ENCODE data around the gene PTPRE.

The PTPRE gene

DNA sequence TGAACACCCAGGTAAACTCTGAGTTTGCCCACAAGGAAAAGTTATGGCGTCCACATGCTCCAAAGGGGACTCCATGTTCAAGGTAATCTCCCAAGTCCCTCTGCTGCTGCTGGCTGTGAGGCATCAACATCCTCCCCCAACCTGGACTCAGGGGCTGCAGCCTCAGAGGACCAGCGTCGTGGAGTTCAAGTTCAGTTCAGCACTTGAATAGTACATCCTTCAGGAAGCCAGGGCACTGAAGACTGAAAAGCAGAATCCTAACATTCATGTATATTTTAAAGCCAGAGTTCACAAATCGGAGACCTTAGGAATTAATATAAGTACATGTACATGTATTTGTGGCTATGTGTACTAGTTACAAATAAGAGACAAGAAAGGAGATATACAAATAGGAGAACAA, 90.4 kb downstream of the PTPRE start:
- DNase-seq (ENCODE audit: low read depth in 1 of 2, low spot score in 1 of 2) = no peak
- no peak overlapping the region for H3K4me3 ChIP-seq (replicated peaks; ENCODE audit: insufficient read depth, low read length)
- no peak overlapping the region for H3K27ac ChIP-seq (replicated peaks)
- TF ChIP-seq POLR2AphosphoS5 (IDR thresholded peaks at IDR 0.05; ENCODE audit: low read depth) = no peak
- TF ChIP-seq, protein P1, sequence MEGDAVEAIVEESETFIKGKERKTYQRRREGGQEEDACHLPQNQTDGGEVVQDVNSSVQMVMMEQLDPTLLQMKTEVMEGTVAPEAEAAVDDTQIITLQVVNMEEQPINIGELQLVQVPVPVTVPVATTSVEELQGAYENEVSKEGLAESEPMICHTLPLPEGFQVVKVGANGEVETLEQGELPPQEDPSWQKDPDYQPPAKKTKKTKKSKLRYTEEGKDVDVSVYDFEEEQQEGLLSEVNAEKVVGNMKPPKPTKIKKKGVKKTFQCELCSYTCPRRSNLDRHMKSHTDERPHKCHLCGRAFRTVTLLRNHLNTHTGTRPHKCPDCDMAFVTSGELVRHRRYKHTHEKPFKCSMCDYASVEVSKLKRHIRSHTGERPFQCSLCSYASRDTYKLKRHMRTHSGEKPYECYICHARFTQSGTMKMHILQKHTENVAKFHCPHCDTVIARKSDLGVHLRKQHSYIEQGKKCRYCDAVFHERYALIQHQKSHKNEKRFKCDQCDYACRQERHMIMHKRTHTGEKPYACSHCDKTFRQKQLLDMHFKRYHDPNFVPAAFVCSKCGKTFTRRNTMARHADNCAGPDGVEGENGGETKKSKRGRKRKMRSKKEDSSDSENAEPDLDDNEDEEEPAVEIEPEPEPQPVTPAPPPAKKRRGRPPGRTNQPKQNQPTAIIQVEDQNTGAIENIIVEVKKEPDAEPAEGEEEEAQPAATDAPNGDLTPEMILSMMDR (IDR thresholded peaks at IDR 0.05; ENCODE audit: insufficient read depth, low read length) = no peak
- peaks cover 9% of the 10 kb centered on the region for H3K27me3 ChIP-seq (ENCODE audit: insufficient read depth, poor library complexity, severe bottlenecking)

DNA sequence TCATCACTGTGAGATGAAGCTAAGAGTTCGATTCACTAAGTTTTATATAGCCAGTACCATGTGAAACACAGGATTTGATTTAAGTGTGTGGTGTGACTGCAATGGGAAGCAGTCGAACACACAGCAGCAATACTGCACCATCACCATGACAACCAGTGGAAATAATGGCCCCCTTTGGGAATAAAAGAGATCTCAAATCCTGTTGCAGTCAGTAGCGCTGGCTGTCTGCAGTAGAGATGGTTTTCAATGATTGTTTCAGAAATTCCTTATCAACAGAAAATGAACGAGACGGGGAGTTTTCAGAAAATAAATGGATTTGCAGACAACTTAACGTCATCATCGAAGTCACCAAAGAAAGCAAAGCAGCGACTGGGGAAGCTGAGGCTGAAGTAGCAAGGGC, 91.0 kb downstream of the PTPRE start:
- Histone ChIP-seq H3K27me3 (ENCODE audit: insufficient read depth, poor library complexity, severe bottlenecking) (peaks cover 9% of the 10 kb centered on the region), H3K4me3 (replicated peaks; ENCODE audit: insufficient read depth, low read length) (no peak overlapping the region), H3K27ac (replicated peaks) (no peak overlapping the region)
- TF ChIP-seq SPI1 (IDR thresholded peaks at IDR 0.05; ENCODE audit: borderline replicate concordance, low read depth) = no peak
- TF ChIP-seq POLR2AphosphoS5 (IDR thresholded peaks at IDR 0.05; ENCODE audit: low read depth) = no peak
- TF ChIP-seq, protein P1 (IDR thresholded peaks at IDR 0.05; ENCODE audit: insufficient read depth, low read length) = no peak
- TF ChIP-seq, protein P2, sequence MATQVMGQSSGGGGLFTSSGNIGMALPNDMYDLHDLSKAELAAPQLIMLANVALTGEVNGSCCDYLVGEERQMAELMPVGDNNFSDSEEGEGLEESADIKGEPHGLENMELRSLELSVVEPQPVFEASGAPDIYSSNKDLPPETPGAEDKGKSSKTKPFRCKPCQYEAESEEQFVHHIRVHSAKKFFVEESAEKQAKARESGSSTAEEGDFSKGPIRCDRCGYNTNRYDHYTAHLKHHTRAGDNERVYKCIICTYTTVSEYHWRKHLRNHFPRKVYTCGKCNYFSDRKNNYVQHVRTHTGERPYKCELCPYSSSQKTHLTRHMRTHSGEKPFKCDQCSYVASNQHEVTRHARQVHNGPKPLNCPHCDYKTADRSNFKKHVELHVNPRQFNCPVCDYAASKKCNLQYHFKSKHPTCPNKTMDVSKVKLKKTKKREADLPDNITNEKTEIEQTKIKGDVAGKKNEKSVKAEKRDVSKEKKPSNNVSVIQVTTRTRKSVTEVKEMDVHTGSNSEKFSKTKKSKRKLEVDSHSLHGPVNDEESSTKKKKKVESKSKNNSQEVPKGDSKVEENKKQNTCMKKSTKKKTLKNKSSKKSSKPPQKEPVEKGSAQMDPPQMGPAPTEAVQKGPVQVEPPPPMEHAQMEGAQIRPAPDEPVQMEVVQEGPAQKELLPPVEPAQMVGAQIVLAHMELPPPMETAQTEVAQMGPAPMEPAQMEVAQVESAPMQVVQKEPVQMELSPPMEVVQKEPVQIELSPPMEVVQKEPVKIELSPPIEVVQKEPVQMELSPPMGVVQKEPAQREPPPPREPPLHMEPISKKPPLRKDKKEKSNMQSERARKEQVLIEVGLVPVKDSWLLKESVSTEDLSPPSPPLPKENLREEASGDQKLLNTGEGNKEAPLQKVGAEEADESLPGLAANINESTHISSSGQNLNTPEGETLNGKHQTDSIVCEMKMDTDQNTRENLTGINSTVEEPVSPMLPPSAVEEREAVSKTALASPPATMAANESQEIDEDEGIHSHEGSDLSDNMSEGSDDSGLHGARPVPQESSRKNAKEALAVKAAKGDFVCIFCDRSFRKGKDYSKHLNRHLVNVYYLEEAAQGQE (IDR thresholded peaks at IDR 0.05; ENCODE audit: insufficient replicate concordance, low read depth) = no peak
- no peak for TF ChIP-seq GABPA (IDR thresholded peaks at IDR 0.05; ENCODE audit: low read depth)
- no peak for DNase-seq (ENCODE audit: low read depth in 1 of 2, low spot score in 1 of 2)

DNA sequence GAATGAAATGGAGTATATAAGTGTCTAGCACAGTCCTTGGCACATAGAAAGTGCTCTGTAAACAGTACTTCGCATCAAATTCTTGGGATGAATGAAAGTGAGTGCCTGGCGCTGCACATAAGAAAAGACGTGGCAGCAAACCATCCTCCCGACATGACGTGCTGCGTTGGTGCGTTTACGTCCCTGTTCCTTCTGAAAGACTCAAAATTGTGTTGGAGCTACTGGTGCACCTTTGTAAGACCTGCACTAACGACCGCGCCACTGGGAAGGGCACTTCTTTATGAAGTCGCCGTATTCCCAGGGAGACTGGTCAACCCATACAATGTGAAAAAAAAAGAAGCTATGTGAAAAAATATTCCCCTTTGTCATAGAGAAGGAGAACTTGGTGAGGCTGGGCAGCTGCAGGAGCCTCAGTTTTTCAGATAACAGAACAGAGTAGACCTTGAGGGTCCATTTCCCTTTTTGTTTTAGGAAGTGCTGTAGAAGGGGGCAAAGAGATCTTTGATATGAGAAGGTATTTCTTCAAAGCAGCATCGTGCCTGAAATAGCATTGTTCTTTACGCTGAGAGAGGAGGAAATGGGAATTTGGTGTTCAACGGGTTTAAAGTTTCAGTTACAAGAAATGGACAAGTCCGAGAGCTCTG, 91.7 kb downstream of the PTPRE start:
- H3K27ac ChIP-seq (replicated peaks) = no peak overlapping the region
- H3K27me3 ChIP-seq (ENCODE audit: insufficient read depth, poor library complexity, severe bottlenecking) = peaks cover 9% of the 10 kb centered on the region
- DNase-seq (ENCODE audit: low read depth in 1 of 2, low spot score in 1 of 2) = no peak
- TF ChIP-seq GABPA (IDR thresholded peaks at IDR 0.05; ENCODE audit: low read depth) = no peak
- TF ChIP-seq, protein P1 (IDR thresholded peaks at IDR 0.05; ENCODE audit: insufficient read depth, low read length) = no peak
- TF ChIP-seq SPI1 (IDR thresholded peaks at IDR 0.05; ENCODE audit: borderline replicate concordance, low read depth) = no peak
- TF ChIP-seq, protein P2 (IDR thresholded peaks at IDR 0.05; ENCODE audit: insufficient replicate concordance, low read depth) = no peak
- no peak for TF ChIP-seq POLR2AphosphoS5 (IDR thresholded peaks at IDR 0.05; ENCODE audit: low read depth)
- H3K4me3 ChIP-seq (replicated peaks; ENCODE audit: insufficient read depth, low read length) = no peak overlapping the region

Measured in HL-60 (cell line).